CD4-positive, alpha-beta T cell (primary cell): Measurements from ENCODE around the gene XPR1. TPM values are rescaled to one million over a fixed set of nuclear protein-coding genes. Genes with fewer than 3 reads are reported as not detected.

Experiments
- ATAC-seq: fragments of 200-7000 bp; cut with Tn5 transposase; one replicate; pipeline ENCODE4 v1.10.0; 2022; ENCODE audit warnings: mild to moderate bottlenecking; ENCODE audit not compliant: poor library complexity
- CTCF ChIA-PET: fragments of 350-600 bp; sonication (Branson Sonifier 250); formaldehyde crosslinking; loops from one replicate; lab custom pipeline; 2021; ENCODE audit warnings: antibody characterized with exemption, inconsistent platforms; lab: Charles Lee
- POLR2A ChIA-PET: fragments of 350-600 bp; sonication (Branson Sonifier 250); formaldehyde crosslinking; loops from one replicate; lab custom pipeline; 2021; ENCODE audit warnings: antibody characterized with exemption, inconsistent platforms; lab: Charles Lee
- DNase-seq, 14 experiments: peaks; one replicate each; pipeline ENCODE4 v3.0.0-alpha.2; 2013 to 2020; ENCODE audit warnings: mixed read lengths in 2 of 14
- H3K27ac ChIP-seq, 2 donors: one replicate each; pipeline versions ENCODE4 v1.5.1 to v1.7.0; 2013; ENCODE audit warnings: low read length in 2 of 2, low read depth in 1 of 2, mild to moderate bottlenecking in 1 of 2
- H3K27me3 ChIP-seq, 2 experiments: 1 replicate in 1 of 2; 2 replicates in 1 of 2; pipeline versions ENCODE4 v1.6.1 to v1.7.0; 2013; ENCODE audit warnings: low read length in 2 of 2, control low read depth in 1 of 2, mild to moderate bottlenecking in 1 of 2, moderate library complexity in 1 of 2; ENCODE audit not compliant: insufficient read depth in 2 of 2, control insufficient read depth in 1 of 2
- H3K36me3 ChIP-seq: one replicate; pipeline ENCODE4 v1.6.1; 2013; ENCODE audit warnings: low read length, control low read depth; ENCODE audit not compliant: insufficient read depth
- H3K4me1 ChIP-seq: one replicate; pipeline ENCODE4 v1.6.1; 2013; ENCODE audit warnings: low read length, control low read depth; ENCODE audit not compliant: insufficient read depth
- H3K4me3 ChIP-seq: one replicate; pipeline ENCODE4 v1.5.1; 2013; ENCODE audit warnings: mild to moderate bottlenecking, low read length, moderate library complexity
- H3K9me3 ChIP-seq, 2 experiments: 1 replicate in 1 of 2; 2 replicates in 1 of 2; pipeline versions ENCODE4 v1.6.1 to v1.7.0; 2013; ENCODE audit warnings: low read length in 2 of 2, mild to moderate bottlenecking in 2 of 2, control low read depth in 1 of 2, moderate library complexity in 1 of 2; ENCODE audit not compliant: control insufficient read depth in 1 of 2, insufficient read depth in 1 of 2
- H3K27ac Mint-ChIP-seq: one replicate; pipeline ENCODE4 v1.8.0; 2020; ENCODE audit warnings: mixed read lengths
- H3K27me3 Mint-ChIP-seq: one replicate; pipeline ENCODE4 v1.8.0; 2021; ENCODE audit warnings: mixed read lengths
- H3K36me3 Mint-ChIP-seq: one replicate; pipeline ENCODE4 v1.8.0; 2021; ENCODE audit warnings: low read depth, mixed read lengths
- H3K4me1 Mint-ChIP-seq: one replicate; pipeline ENCODE4 v1.8.0; 2021; ENCODE audit warnings: low read depth, mixed read lengths
- H3K4me3 Mint-ChIP-seq: one replicate; pipeline ENCODE4 v1.8.0; 2020; ENCODE audit warnings: mild to moderate bottlenecking, mixed read lengths
- H3K9me3 Mint-ChIP-seq: one replicate; pipeline ENCODE4 v1.8.0; 2020; ENCODE audit warnings: mixed read lengths
- intact Hi-C, 2 experiments: fragments of 100-400 bp; cut with DNase I in 1 of 2; cut with micrococcal nuclease in 1 of 2; formaldehyde crosslinking; loops; one replicate each; pipeline versions ENCODE4 v1.15.1 to v1.9.0; 2023 to 2025; cut with DNase I, micrococcal nuclease
- total RNA-seq, 174 experiments: library from RNA in 2 of 174; stranded (reverse) in 2 of 174; gene quantifications; one replicate each; pipeline ENCODE4 v1.2.3 and lab custom pipeline; 2021 to 2026
- TF ChIP-seq, protein P1 (sequence below): fragments of 200-600 bp; IDR thresholded peaks from one replicate; pipeline ENCODE4 v1.8.0; 2022; ENCODE audit warnings: antibody characterized with exemption, mild to moderate bottlenecking

The XPR1 gene
- total RNA-seq, 2 experiments from 2014 or later, result 13.7 TPM

GRCh38 chr1:180769889-180770288, 138.1 kb downstream of the XPR1 start:
- H3K9me3 Mint-ChIP-seq, result peaks cover 6% of the 10 kb centered on the region
- H3K4me1 ChIP-seq, result no peaks in the 10 kb centered on the region
- peaks cover 8% of the 10 kb centered on the region for H3K36me3 Mint-ChIP-seq
- no peaks in the 10 kb centered on the region for H3K36me3 ChIP-seq
- H3K27ac ChIP-seq, result no peak overlapping the region
- ChIA-PET POLR2A (no interaction called here), CTCF (no interaction called here)
- ATAC-seq (no peak), DNase-seq (no peak)
- intact Hi-C loops, result no loop called here
- H3K27me3 ChIP-seq, result no peaks in the 10 kb centered on the region
- no peak overlapping the region for H3K4me3 Mint-ChIP-seq
- no peaks in the 10 kb centered on the region for H3K27me3 Mint-ChIP-seq
- H3K4me3 ChIP-seq, result no peak overlapping the region
- H3K9me3 ChIP-seq, result no peaks in the 10 kb centered on the region
- H3K27ac Mint-ChIP-seq, result no peak overlapping the region
- H3K4me1 Mint-ChIP-seq, result peaks cover 17% of the 10 kb centered on the region
- TF ChIP-seq, protein P1, sequence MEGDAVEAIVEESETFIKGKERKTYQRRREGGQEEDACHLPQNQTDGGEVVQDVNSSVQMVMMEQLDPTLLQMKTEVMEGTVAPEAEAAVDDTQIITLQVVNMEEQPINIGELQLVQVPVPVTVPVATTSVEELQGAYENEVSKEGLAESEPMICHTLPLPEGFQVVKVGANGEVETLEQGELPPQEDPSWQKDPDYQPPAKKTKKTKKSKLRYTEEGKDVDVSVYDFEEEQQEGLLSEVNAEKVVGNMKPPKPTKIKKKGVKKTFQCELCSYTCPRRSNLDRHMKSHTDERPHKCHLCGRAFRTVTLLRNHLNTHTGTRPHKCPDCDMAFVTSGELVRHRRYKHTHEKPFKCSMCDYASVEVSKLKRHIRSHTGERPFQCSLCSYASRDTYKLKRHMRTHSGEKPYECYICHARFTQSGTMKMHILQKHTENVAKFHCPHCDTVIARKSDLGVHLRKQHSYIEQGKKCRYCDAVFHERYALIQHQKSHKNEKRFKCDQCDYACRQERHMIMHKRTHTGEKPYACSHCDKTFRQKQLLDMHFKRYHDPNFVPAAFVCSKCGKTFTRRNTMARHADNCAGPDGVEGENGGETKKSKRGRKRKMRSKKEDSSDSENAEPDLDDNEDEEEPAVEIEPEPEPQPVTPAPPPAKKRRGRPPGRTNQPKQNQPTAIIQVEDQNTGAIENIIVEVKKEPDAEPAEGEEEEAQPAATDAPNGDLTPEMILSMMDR, result no peak

GRCh38 chr1:180773210-180773865, 141.5 kb downstream of the XPR1 start:
- TF ChIP-seq, protein P1, result no peak
- Histone ChIP-seq H3K27me3 (no peaks in the 10 kb centered on the region), H3K9me3 (no peaks in the 10 kb centered on the region), H3K4me1 (no peaks in the 10 kb centered on the region), H3K36me3 (no peaks in the 10 kb centered on the region), H3K4me3 (no peak overlapping the region), H3K27ac (no peak overlapping the region)
- DNase-seq (no peak), ATAC-seq (no peak)
- peaks cover 6% of the 10 kb centered on the region for H3K9me3 Mint-ChIP-seq
- H3K36me3 Mint-ChIP-seq, result peaks cover 5% of the 10 kb centered on the region
- H3K4me1 Mint-ChIP-seq, result peaks cover 17% of the 10 kb centered on the region
- H3K27me3 Mint-ChIP-seq, result no peaks in the 10 kb centered on the region
- H3K4me3 Mint-ChIP-seq, result no peak overlapping the region
- ChIA-PET CTCF (interaction anchor here (0.7 kb wide), 1 partner anchor 26 kb away, joined by 3 read pairs; no protein-coding TSS in a partner anchor), POLR2A (no interaction called here)
- intact Hi-C loops, result no loop called here
- no peak overlapping the region for H3K27ac Mint-ChIP-seq

GRCh38 chr1:180775801-180776200, 144.0 kb downstream of the XPR1 start:
- H3K9me3 Mint-ChIP-seq, result peaks cover 4% of the 10 kb centered on the region
- Histone ChIP-seq H3K9me3 (no peaks in the 10 kb centered on the region), H3K27me3 (no peaks in the 10 kb centered on the region), H3K4me1 (no peaks in the 10 kb centered on the region), H3K4me3 (no peak overlapping the region), H3K27ac (no peak overlapping the region), H3K36me3 (no peaks in the 10 kb centered on the region)
- peaks cover 14% of the 10 kb centered on the region for H3K4me1 Mint-ChIP-seq
- H3K27ac Mint-ChIP-seq, result no peak overlapping the region
- DNase-seq (no peak), ATAC-seq (no peak)
- H3K27me3 Mint-ChIP-seq, result no peaks in the 10 kb centered on the region
- peaks cover 2% of the 10 kb centered on the region for H3K36me3 Mint-ChIP-seq
- TF ChIP-seq, protein P1, result no peak
- intact Hi-C loops, result no loop called here
- no peak overlapping the region for H3K4me3 Mint-ChIP-seq
- ChIA-PET POLR2A (no interaction called here), CTCF (no interaction called here)
